ENCODE measurements around the gene PLAC1.
A peak's percentile ranks its signal among the peaks of the same experiment; 100 is the strongest.

The PLAC1 gene

GRCh38 chrX:134530845-134531244 lies 127.4 kb downstream of the PLAC1 start:
- TF ChIP-seq CTCF (conservative IDR thresholded peaks at IDR 0.05; ENCODE audit: low read depth, low read length): no peak
- no peak overlapping the region for H3K4me3 ChIP-seq (ENCODE audit: low read length)
- no peak for DNase-seq (ENCODE audit: low read depth)

- TF ChIP-seq CTCF (conservative IDR thresholded peaks at IDR 0.05; ENCODE audit: low read depth, low read length): no peak
- H3K4me3 ChIP-seq (ENCODE audit: low read length): no peak overlapping the region
- no peak for DNase-seq (ENCODE audit: low read depth)
Measured at GRCh38 chrX:134529481-134529880, 128.8 kb downstream of the PLAC1 start.

GRCh38 chrX:134528960-134529359 lies 129.3 kb downstream of the PLAC1 start:
- TF ChIP-seq CTCF (conservative IDR thresholded peaks at IDR 0.05; ENCODE audit: low read depth, low read length): no peak
- no peak overlapping the region for H3K4me3 ChIP-seq (ENCODE audit: low read length)
- DNase-seq (ENCODE audit: low read depth): no peak

GRCh38 chrX:134526399-134526798 lies 131.9 kb downstream of the PLAC1 start:
- no peak overlapping the region for H3K4me3 ChIP-seq (ENCODE audit: low read length)
- no peak for DNase-seq (ENCODE audit: low read depth)
- no peak for TF ChIP-seq CTCF (conservative IDR thresholded peaks at IDR 0.05; ENCODE audit: low read depth, low read length)

GRCh38 chrX:134525086-134525792 lies 133.0 kb downstream of the PLAC1 start:
- DNase-seq (ENCODE audit: low read depth): no peak
- TF ChIP-seq CTCF (conservative IDR thresholded peaks at IDR 0.05; ENCODE audit: low read depth, low read length): no peak
- no peak overlapping the region for H3K4me3 ChIP-seq (ENCODE audit: low read length)

GRCh38 chrX:134524181-134524580 lies 134.1 kb downstream of the PLAC1 start:
- TF ChIP-seq CTCF (conservative IDR thresholded peaks at IDR 0.05; ENCODE audit: low read depth, low read length): no peak
- H3K4me3 ChIP-seq (ENCODE audit: low read length): no peak overlapping the region
- no peak for DNase-seq (ENCODE audit: low read depth)

GRCh38 chrX:134520860-134521390 lies 137.3 kb downstream of the PLAC1 start:
- TF ChIP-seq CTCF (conservative IDR thresholded peaks at IDR 0.05; ENCODE audit: low read depth, low read length): peak; percentile 77
- peak; percentile 18 for DNase-seq (ENCODE audit: low read depth)
- H3K4me3 ChIP-seq (ENCODE audit: low read length): no peak overlapping the region
